CD14-positive monocyte (primary cell): ENCODE results near the gene PCDHGC3. TPM values are rescaled to one million over a fixed set of nuclear protein-coding genes. Genes with fewer than 3 reads are reported as not detected.

Source experiments
- DNase-seq, 3 donors: peaks; one replicate each; pipeline ENCODE4 v3.0.0-alpha.2; 2011 to 2022
- H2AFZ ChIP-seq: 2 replicates; pipeline ENCODE4 v1.6.0; 2012; ENCODE audit warnings: mild to moderate bottlenecking, low read depth, low read length, inconsistent platforms; ENCODE audit not compliant: insufficient read depth, poor library complexity, severe bottlenecking
- H3K27ac ChIP-seq, 2 donors: 1 replicate in 1 of 2; 2 replicates in 1 of 2; pipeline ENCODE4 v1.5.1; 2012 to 2013; ENCODE audit warnings: low read length in 2 of 2, control low read depth in 1 of 2, inconsistent platforms in 1 of 2, low read depth in 1 of 2, mild to moderate bottlenecking in 1 of 2
- H3K27me3 ChIP-seq, 2 donors: one replicate each; pipeline versions ENCODE4 v1.6.0 to v1.6.1; 2011 to 2013; ENCODE audit warnings: low read length in 2 of 2; ENCODE audit not compliant: control insufficient read depth in 2 of 2, insufficient read depth in 2 of 2
- H3K36me3 ChIP-seq, 2 donors: replicated peaks in 1 of 2; 1 replicate in 1 of 2; 2 replicates in 1 of 2; pipeline versions ENCODE4 v1.5.1 to v1.6.1; 2012 to 2013; ENCODE audit warnings: low read length in 2 of 2, control low read depth in 1 of 2, inconsistent platforms in 1 of 2, mild to moderate bottlenecking in 1 of 2; ENCODE audit not compliant: insufficient read depth in 2 of 2, control insufficient read depth in 1 of 2
- H3K4me1 ChIP-seq, 2 donors: 1 replicate in 1 of 2; 2 replicates in 1 of 2; pipeline versions ENCODE4 v1.5.1 to v1.6.1; 2012 to 2013; ENCODE audit warnings: low read length in 2 of 2, control low read depth in 1 of 2, inconsistent platforms in 1 of 2, mild to moderate bottlenecking in 1 of 2, moderate library complexity in 1 of 2; ENCODE audit not compliant: insufficient read depth in 2 of 2, control insufficient read depth in 1 of 2
- H3K4me2 ChIP-seq: replicated peaks from 2 replicates; pipeline ENCODE3; 2012; ENCODE audit warnings: low read length, moderate library complexity, mild to moderate bottlenecking; ENCODE audit not compliant: poor library complexity, severe bottlenecking; ENCODE audit errors: extremely low read depth
- H3K4me3 ChIP-seq, 3 experiments: fragments of 200-600 bp in 1 of 3; sonication (generic) in 1 of 3; replicated peaks in 1 of 3; 1 replicate in 2 of 3; 2 replicates in 1 of 3; pipeline ENCODE4 v1.5.1; 2011 to 2013; ENCODE audit warnings: low read length in 3 of 3, mild to moderate bottlenecking in 3 of 3, control low read depth in 2 of 3, low read depth in 2 of 3, inconsistent platforms in 1 of 3, moderate library complexity in 1 of 3
- H3K79me2 ChIP-seq: 2 replicates; pipeline ENCODE4 v1.6.0; 2012; ENCODE audit warnings: mild to moderate bottlenecking, control low read depth, inconsistent platforms, low read length, moderate library complexity; ENCODE audit not compliant: insufficient read depth
- H3K9ac ChIP-seq: 2 replicates; pipeline ENCODE4 v1.6.0; 2017; ENCODE audit warnings: low read length, mild to moderate bottlenecking; ENCODE audit not compliant: insufficient read depth, poor library complexity, severe bottlenecking
- H3K9me3 ChIP-seq, 2 donors: replicated peaks in 1 of 2; 1 replicate in 1 of 2; 2 replicates in 1 of 2; pipeline versions ENCODE4 v1.5.1 to v1.6.1; 2012 to 2013; ENCODE audit warnings: low read length in 2 of 2, control low read depth in 1 of 2; ENCODE audit not compliant: control insufficient read depth in 1 of 2, insufficient read depth in 1 of 2
- H4K20me1 ChIP-seq: 2 replicates; pipeline ENCODE4 v1.6.0; 2012; ENCODE audit warnings: mild to moderate bottlenecking, low read length, control low read depth, moderate library complexity; ENCODE audit not compliant: insufficient read depth
- H3K27ac Mint-ChIP-seq, 7 donors: one replicate each; pipeline ENCODE4 v1.8.0; 2020; ENCODE audit warnings: mild to moderate bottlenecking in 7 of 7, mixed read lengths in 7 of 7, moderate library complexity in 6 of 7, inconsistent platforms in 2 of 7
- H3K27me3 Mint-ChIP-seq, 3 donors: one replicate each; pipeline ENCODE4 v1.8.0; 2021 to 2022; ENCODE audit warnings: low read depth in 3 of 3, mild to moderate bottlenecking in 3 of 3, mixed read lengths in 3 of 3, moderate library complexity in 3 of 3, inconsistent platforms in 1 of 3
- H3K36me3 Mint-ChIP-seq, 2 donors: one replicate each; pipeline ENCODE4 v1.8.0; 2020; ENCODE audit warnings: mixed read lengths in 2 of 2, inconsistent platforms in 1 of 2, mild to moderate bottlenecking in 1 of 2
- H3K4me1 Mint-ChIP-seq: one replicate; pipeline ENCODE4 v1.8.0; 2020; ENCODE audit warnings: mild to moderate bottlenecking, mixed read lengths
- H3K4me3 Mint-ChIP-seq, 2 donors: one replicate each; pipeline ENCODE4 v1.8.0; 2020; ENCODE audit warnings: mild to moderate bottlenecking in 2 of 2, mixed read lengths in 2 of 2, moderate library complexity in 1 of 2
- H3K9me3 Mint-ChIP-seq, 7 donors: one replicate each; pipeline ENCODE4 v1.8.0; 2020 to 2022; ENCODE audit warnings: mixed read lengths in 7 of 7, mild to moderate bottlenecking in 6 of 7, moderate library complexity in 6 of 7, inconsistent platforms in 2 of 7
- CTCF ChIP-seq: fragments of 200-600 bp; IDR thresholded peaks from one replicate; pipeline ENCODE4 v1.8.0; 2022; ENCODE audit warnings: antibody characterized with exemption, mild to moderate bottlenecking
- WGBS: methylation state at CpG from one replicate; pipeline ENCODE4 v1.1.5; 2013; ENCODE audit warnings: missing lambda C conversion rate; ENCODE audit not compliant: insufficient coverage; 5-methylcytosine and 5-hydroxymethylcytosine counted together
- intact Hi-C, 2 donors: fragments of 100-400 bp; cut with micrococcal nuclease; formaldehyde crosslinking; loops; one replicate each; pipeline versions ENCODE4 v1.15.0 to v1.15.1; 2023
- polyA plus RNA-seq, 3 donors: library from polyadenylated mRNA; depleted of rRNA in 1 of 3; unstranded in 2 of 3; stranded (reverse) in 1 of 3; fragments of 300-500 nt in 2 of 3; fragments of >200 nt in 1 of 3; fragmentation: Illumina TruSeq in 2 of 3; gene quantifications; 1 replicate in 2 of 3; 2 replicates in 1 of 3; pipeline ENCODE4 v1.2.3, GENCODE V29; 2012 to 2021

PCDHGC3 gene
- polyA plus RNA-seq, 3 donors = 0.33 TPM; not detected in 2

GRCh38 chr5:141488591-141489561 is 13.1 kb downstream of the PCDHGC3 start, which contains the start of gene PCDHGC5:
Gene PCDHGC5, plus strand, starts transcription at chr5:141489081. Its CDS starts 160 bp downstream, at chr5:141489241.
- H3K27me3 ChIP-seq = peaks cover 57 to 98% of the 10 kb centered on the region in 2 donors
- WGBS = 84% methylated on average over 10 of the region's 14 CpGs
- H3K27me3 Mint-ChIP-seq = peaks cover 75 to 93% (median 84%) of the 10 kb centered on the region in 3 donors
- peaks cover 3 to 43% of the 10 kb centered on the region in 2 donors for H3K9me3 ChIP-seq
- H3K27ac ChIP-seq = no peak within 1 kb of the TSS
- no peak within 1 kb of the TSS for H2AFZ ChIP-seq
- no peak for TF ChIP-seq CTCF
- no peaks in the 10 kb centered on the region for H3K36me3 ChIP-seq
- H3K79me2 ChIP-seq = no peaks in the 10 kb centered on the region
- no peak within 1 kb of the TSS for H3K27ac Mint-ChIP-seq
- peaks cover 0 to 32% (median 13%) of the 10 kb centered on the region in 7 donors for H3K9me3 Mint-ChIP-seq
- DNase-seq = no peak
- H3K9ac ChIP-seq = no peak within 1 kb of the TSS
- intact Hi-C loops = no loop called here
- H3K36me3 Mint-ChIP-seq = no peaks in the 10 kb centered on the region
- peak within 1 kb of the TSS in 1 of 2 donors; percentile 47 for H3K4me3 Mint-ChIP-seq
- no peak within 1 kb of the TSS for H3K4me3 ChIP-seq
- peaks cover 13 to 15% of the 10 kb centered on the region in 2 donors for H3K4me1 ChIP-seq
- no peaks in the 10 kb centered on the region for H4K20me1 ChIP-seq
- peaks cover 22% of the 10 kb centered on the region for H3K4me1 Mint-ChIP-seq
- no peak within 1 kb of the TSS for H3K4me2 ChIP-seq

GRCh38 chr5:141489841-141490240 is 14.1 kb downstream of the PCDHGC3 start:
- DNase-seq = no peak
- Histone ChIP-seq H3K9ac (no peak overlapping the region), H3K4me1 (peaks cover 13 to 15% of the 10 kb centered on the region in 2 donors), H3K4me2 (no peak overlapping the region), H3K27me3 (peaks cover 52 to 98% of the 10 kb centered on the region in 2 donors), H3K27ac (no peak overlapping the region), H2AFZ (no peak overlapping the region), H4K20me1 (no peaks in the 10 kb centered on the region), H3K9me3 (peaks cover 3 to 37% of the 10 kb centered on the region in 2 donors), H3K79me2 (no peaks in the 10 kb centered on the region), H3K4me3 (no peak overlapping the region), H3K36me3 (no peaks in the 10 kb centered on the region)
- WGBS = 96% methylated on average over 10 of the region's 10 CpGs
- peaks cover 0 to 31% (median 12%) of the 10 kb centered on the region in 7 donors for H3K9me3 Mint-ChIP-seq
- H3K27ac Mint-ChIP-seq = peak overlapping the region in 1 of 7 donors; percentile 26
- H3K4me1 Mint-ChIP-seq = peaks cover 19% of the 10 kb centered on the region
- H3K4me3 Mint-ChIP-seq = no peak overlapping the region
- intact Hi-C loops = no loop called here
- TF ChIP-seq CTCF = no peak
- no peaks in the 10 kb centered on the region for H3K36me3 Mint-ChIP-seq
- H3K27me3 Mint-ChIP-seq = peaks cover 75 to 93% (median 84%) of the 10 kb centered on the region in 3 donors
